ENCODE data around the gene TIMM17A. TPM values are rescaled to one million over a fixed set of nuclear protein-coding genes. Genes with fewer than 3 reads are reported as not detected.
"Not testable (repeated sequence)": the region's sequence is repeated elsewhere in the genome, so short reads cannot be mapped to it uniquely, and the experiment has no call there.

TIMM17A gene
- total and polyA plus RNA-seq, 2 of the 4 experiments (the other 2 are of a cell fraction) = 80.4 to 87.3 TPM

DNA sequence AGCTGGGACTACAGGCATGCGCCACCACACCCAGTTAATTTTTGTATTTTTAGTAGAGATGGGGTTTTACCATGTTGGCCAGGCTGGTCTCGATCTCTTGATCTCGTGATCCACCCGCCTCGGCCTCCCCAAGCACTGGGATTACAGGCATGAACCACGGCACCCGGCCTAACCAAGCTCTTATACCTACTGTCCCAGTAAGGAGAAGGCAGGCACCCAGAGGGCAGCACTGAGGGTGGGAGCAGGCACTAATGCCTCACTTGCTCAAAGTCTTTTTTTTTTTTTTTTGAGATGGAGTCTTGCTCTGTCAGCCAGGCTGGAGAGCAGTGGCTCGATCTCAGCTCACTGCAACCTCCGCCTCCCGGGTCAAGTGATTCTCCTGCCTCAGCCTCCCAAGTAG is 15.0 kb upstream of the TIMM17A start:
- Histone ChIP-seq H3K9me1 (ENCODE audit: insufficient read depth, low read length) (peaks cover 28% of the 10 kb centered on the region), H4K20me1 (ENCODE audit: insufficient read depth, low read length) (peaks cover 18% of the 10 kb centered on the region), H3K79me1 (ENCODE audit: low read depth in 1 of 2, low read length in 2 of 2) (peaks cover 32 to 74% of the 10 kb centered on the region in 2 experiments), H3K4me1 (ENCODE audit: control insufficient read depth, insufficient read depth, low read length) (peaks cover 39% of the 10 kb centered on the region)
- H3K56ac ChIP-seq (ENCODE audit: extremely low read depth, insufficient read depth, low read length); H3K23ac ChIP-seq (ENCODE audit: low read depth, low read length); H2BK20ac ChIP-seq (ENCODE audit: low read depth, low read length); H4K8ac ChIP-seq (ENCODE audit: low read depth in 2 of 2, low read length in 2 of 2); H2BK5ac ChIP-seq (ENCODE audit: low read depth, low read length, poor library complexity, severe bottlenecking); H3K4me3 ChIP-seq (ENCODE audit: insufficient read depth, low read depth, low read length); H3K14ac ChIP-seq (replicated peaks; ENCODE audit: low read depth, low read length); H2AK5ac ChIP-seq (ENCODE audit: low read depth, low read length); DNase-seq; H3K4me2 ChIP-seq (ENCODE audit: low read depth, low read length); H2AK9ac ChIP-seq (replicated peaks; ENCODE audit: low read depth, low read length, poor library complexity); in situ Hi-C loops (cut with MboI; ENCODE audit: low sequenced_read_pairs); BruUV-seq (replicated peaks); intact Hi-C loops (cut with micrococcal nuclease); H3K4ac ChIP-seq (ENCODE audit: low read depth, low read length); H4K5ac ChIP-seq (ENCODE audit: low read depth, low read length); H2BK15ac ChIP-seq (ENCODE audit: low read depth, low read length); H3K9ac ChIP-seq (ENCODE audit: low read depth, low read length); H4K91ac ChIP-seq (ENCODE audit: insufficient read depth, low read depth, low read length); dilution Hi-C loops (cut with HindIII; ENCODE audit: low sequenced_read_pairs, unreplicated experiment); H3K27me3 ChIP-seq (ENCODE audit: control insufficient read depth, insufficient read depth, low read length); H3K9me3 ChIP-seq (ENCODE audit: control insufficient read depth, insufficient read depth, low read length); H3K27ac ChIP-seq (ENCODE audit: insufficient read depth, low read length); H2AFZ ChIP-seq (replicated peaks; ENCODE audit: low read length, poor library complexity); H3K18ac ChIP-seq (ENCODE audit: low read depth, low read length); H3K36me3 ChIP-seq (ENCODE audit: control insufficient read depth, insufficient read depth, low read length); ATAC-seq (ENCODE audit: low read depth); H2BK120ac ChIP-seq (ENCODE audit: low read depth, low read length); CTCF ChIA-PET: not testable (repeated sequence)
- TF ChIP-seq, protein P1, sequence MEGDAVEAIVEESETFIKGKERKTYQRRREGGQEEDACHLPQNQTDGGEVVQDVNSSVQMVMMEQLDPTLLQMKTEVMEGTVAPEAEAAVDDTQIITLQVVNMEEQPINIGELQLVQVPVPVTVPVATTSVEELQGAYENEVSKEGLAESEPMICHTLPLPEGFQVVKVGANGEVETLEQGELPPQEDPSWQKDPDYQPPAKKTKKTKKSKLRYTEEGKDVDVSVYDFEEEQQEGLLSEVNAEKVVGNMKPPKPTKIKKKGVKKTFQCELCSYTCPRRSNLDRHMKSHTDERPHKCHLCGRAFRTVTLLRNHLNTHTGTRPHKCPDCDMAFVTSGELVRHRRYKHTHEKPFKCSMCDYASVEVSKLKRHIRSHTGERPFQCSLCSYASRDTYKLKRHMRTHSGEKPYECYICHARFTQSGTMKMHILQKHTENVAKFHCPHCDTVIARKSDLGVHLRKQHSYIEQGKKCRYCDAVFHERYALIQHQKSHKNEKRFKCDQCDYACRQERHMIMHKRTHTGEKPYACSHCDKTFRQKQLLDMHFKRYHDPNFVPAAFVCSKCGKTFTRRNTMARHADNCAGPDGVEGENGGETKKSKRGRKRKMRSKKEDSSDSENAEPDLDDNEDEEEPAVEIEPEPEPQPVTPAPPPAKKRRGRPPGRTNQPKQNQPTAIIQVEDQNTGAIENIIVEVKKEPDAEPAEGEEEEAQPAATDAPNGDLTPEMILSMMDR (conservative IDR thresholded peaks at IDR 0.05; ENCODE audit: low read depth, low read length) = 0 out of 2 replicates have a peak, but pooled peaks have one; percentile 4
- POLR2A ChIA-PET (ENCODE audit: unreplicated experiment) = interaction anchor here (0.7 kb wide), 1 partner anchor 190 kb away, joined by 8 read pairs; no protein-coding TSS in a partner anchor
- 100% methylated on average over 4 of the region's 10 CpGs; no CpG with 5 or more reads in 1 of the 2 experiments for WGBS, 2 experiments (ENCODE audit: extremely low coverage in 2 of 2, insufficient read length in 1 of 2)

Data from IMR-90 (cell line).